Measurements from ENCODE around the gene POU3F2. TPM values are rescaled to one million over a fixed set of nuclear protein-coding genes. Genes with fewer than 3 reads are reported as not detected.

The POU3F2 gene
- total and polyA plus RNA-seq, 9 of the 15 experiments (the other 6 are each of a cell fraction or from before 2014, with no cell fraction given), result 0.08 to 0.46 (median 0.36) TPM

- FAIRE-seq, result no peak
- CTCF ChIA-PET (ENCODE audit: low intra/inter-chr PET ratio), result no interaction called here
- Histone ChIP-seq H2AFZ (ENCODE audit: low read depth, low read length) (no peak overlapping the region), H4K20me1 (replicated peaks; ENCODE audit: control insufficient read depth, insufficient read depth, low read length) (no peaks in the 10 kb centered on the region), H3K4me3 (no peak overlapping the region), H3K9me1 (ENCODE audit: control insufficient read depth, insufficient read depth, low read length) (no peaks in the 10 kb centered on the region), H3K9me3 (replicated peaks; ENCODE audit: control insufficient read depth, insufficient read depth, low read depth, low read length) (no peaks in the 10 kb centered on the region; the same call in 1 of the 2 replicates), H3K36me3 (ENCODE audit: control insufficient read depth, insufficient read depth, low read length) (no peaks in the 10 kb centered on the region), H3K27me3 (ENCODE audit: control insufficient read depth in 2 of 2, insufficient read depth in 2 of 2, low read length in 2 of 2) (peaks cover 0 to 18% of the 10 kb centered on the region in 2 experiments; a peak in 2 of 5 replicates), H3K27ac (ENCODE audit: extremely low read depth, low read depth, low read length) (no peak overlapping the region), H3K9ac (ENCODE audit: insufficient read depth in 1 of 2, low read depth in 2 of 2, low read length in 2 of 2) (no peak overlapping the region), H3K4me2 (ENCODE audit: insufficient read depth, low read length) (no peak overlapping the region), H3K79me2 (ENCODE audit: control insufficient read depth, insufficient read depth, low read length) (no peaks in the 10 kb centered on the region; the same call in 2 of the 3 replicates), H3K4me1 (replicated peaks in 1 of 2; ENCODE audit: control insufficient read depth in 2 of 2, insufficient read depth in 2 of 2, low read length in 2 of 2) (peaks cover 0 to 8% of the 10 kb centered on the region in 2 experiments; a peak in 2 of 5 replicates)
- 23% methylated on average over 30 of the region's 44 CpGs for WGBS (ENCODE audit: insufficient coverage, low coverage, missing lambda C conversion rate)
- no peak for DNase-seq (ENCODE audit: extremely low read depth in 1 of 4, low spot score in 3 of 4)
- BruUV-seq (replicated peaks), result no TSS peak
- intact Hi-C loops (cut with micrococcal nuclease) (no loop called here), in situ Hi-C loops (cut with MboI) (no loop called here)
- TF ChIP-seq ZNF778 (CRISPR knock-in tag; IDR thresholded peaks at IDR 0.05), result no peak
- ATAC-seq, result no peak
- POLR2A ChIA-PET, result interaction anchor here (0.6 to 1.1 kb wide), 3 partner anchors 17 to 22 kb away, joined by 3 read pairs; no protein-coding TSS in a partner anchor
These were observed 8.2 kb downstream of the POU3F2 start for GRCh38 chr6:98842342-98843180.
